ENCODE results near the gene SRPRB.
"Not testable (repeated sequence)": the region's sequence is repeated elsewhere in the genome, so short reads cannot be mapped to it uniquely, and the experiment has no call there.

The SRPRB gene

DNA sequence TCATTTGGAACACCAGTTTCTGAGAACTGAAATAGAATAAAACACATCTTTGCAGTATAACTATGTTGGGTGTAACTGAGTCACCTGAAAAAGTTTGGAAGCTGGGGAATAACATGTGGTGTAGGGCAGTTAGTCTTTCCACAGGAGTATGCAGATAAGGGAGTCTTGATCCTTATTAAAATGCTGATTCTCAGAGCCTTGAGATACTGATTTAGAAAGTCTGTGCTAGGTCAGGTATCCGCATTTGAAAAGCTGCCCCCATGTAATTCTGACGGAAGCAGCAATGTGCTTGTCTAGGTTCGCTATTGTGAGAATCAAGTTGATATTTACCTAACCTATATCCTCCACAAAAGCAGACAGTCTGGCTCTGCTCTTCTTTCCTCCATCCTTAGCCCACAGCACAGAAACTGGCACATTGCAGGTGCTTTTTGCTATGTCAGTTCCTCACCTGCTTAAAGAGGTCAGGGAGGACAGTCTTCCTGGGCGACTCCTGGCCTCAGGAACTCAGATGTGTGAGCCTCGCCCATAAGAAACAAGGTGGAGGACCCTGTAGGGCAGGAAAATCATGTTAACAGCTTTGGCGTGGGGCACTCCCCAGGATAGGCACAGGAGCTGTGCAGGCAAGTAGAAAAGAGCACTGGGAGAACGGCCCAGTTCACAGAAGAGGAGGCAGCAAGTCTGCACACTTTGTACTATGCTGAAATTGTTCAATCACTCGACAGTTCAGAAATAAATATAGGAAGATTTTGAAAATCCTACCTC, 27.6 kb upstream of the SRPRB start:
- DNase-seq (ENCODE audit: low read depth in 2 of 2), result no peak

- DNase-seq (ENCODE audit: low read depth in 2 of 2), result no peak
Observed at GRCh38 chr3:133779626-133780203, 25.9 kb upstream of the SRPRB start.

DNA sequence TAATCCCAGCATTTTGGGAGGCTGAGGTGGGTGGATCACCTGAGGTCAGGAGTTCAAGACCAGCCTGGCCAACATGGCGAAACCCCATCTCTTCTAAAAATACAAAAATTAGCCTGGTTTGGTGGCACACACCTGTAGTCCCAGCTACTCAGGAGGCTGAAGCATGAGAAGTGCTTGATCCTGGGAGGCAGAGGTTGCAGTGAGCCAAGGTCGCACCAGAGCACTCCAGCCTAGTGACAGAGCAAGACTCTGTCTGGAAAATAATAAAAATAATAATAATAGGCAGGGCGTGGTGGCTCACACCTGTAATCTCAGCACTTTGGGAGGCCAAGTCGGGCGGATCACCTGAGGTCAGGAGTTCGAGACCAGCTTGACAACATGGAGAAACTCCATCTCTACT, 24.9 kb upstream of the SRPRB start:
- DNase-seq (ENCODE audit: low read depth in 2 of 2), result not testable (repeated sequence)

- DNase-seq (ENCODE audit: low read depth in 2 of 2), result no peak
Observed at GRCh38 chr3:133781570-133781969, 24.0 kb upstream of the SRPRB start.

GRCh38 chr3:133782454-133782853, 23.2 kb upstream of the SRPRB start:
- no peak for DNase-seq (ENCODE audit: low read depth in 2 of 2)

- DNase-seq (ENCODE audit: low read depth in 2 of 2), result no peak
Observed at GRCh38 chr3:133783762-133784161, 21.9 kb upstream of the SRPRB start.

DNA sequence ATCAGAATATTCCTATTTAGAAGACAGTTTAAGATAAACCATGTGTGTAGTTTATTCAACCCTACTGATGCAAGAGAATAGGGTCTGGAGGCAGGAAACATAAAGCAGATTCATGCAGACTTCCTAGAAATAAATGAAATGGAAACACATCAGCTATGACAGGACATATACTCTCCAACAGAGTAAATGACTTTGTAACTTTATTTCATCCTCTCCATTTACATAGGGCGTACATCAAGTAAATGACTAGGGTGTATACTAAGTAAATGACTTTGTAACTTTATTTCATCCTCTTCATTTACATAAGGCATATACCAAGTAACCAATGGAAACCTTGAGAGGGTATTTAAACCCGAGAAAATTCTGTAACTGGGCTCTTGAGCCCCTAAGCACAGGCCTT, 17.6 kb upstream of the SRPRB start:
- DNase-seq (ENCODE audit: low read depth in 2 of 2), result no peak

GRCh38 chr3:133792171-133792763, 13.3 kb upstream of the SRPRB start:
- DNase-seq (ENCODE audit: low read depth in 2 of 2), result no peak

DNA sequence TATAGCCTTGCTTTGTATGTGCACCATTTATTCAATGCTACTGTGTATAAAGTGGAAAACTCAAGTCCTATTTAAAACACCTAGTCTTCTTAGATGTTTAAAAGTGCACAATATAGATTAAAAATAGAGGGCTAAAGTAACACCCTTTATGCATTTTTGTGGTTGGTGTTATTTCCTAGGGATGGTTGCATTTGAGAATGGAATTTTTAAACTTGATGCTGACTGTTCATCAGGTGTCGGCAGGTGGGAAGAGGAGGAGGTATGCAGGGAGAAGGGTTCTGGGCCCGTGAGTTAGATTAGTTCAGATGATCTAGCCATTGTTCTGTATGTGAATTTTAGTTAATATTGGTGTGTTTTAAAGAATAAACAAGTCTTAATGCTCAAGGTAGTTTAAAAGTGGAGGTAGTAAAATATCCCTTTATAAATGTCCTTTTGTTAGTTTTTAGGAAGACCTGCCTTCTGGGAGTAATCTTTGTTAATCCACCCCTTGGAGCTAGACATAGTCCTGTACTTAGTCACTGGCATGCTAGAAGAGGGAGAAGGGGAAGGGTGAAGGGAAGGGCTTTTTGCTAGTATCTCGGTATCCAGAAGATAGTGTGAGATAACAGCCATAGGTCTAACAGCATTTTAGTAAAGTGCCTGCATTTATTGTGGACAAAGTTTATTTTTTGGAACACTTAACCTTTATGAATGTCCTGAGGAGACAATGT, 8.1 kb upstream of the SRPRB start:
- no peak for DNase-seq (ENCODE audit: low read depth in 2 of 2)

- no peak for DNase-seq (ENCODE audit: low read depth in 2 of 2)
Observed at GRCh38 chr3:133799794-133800585, 5.6 kb upstream of the SRPRB start.

DNA sequence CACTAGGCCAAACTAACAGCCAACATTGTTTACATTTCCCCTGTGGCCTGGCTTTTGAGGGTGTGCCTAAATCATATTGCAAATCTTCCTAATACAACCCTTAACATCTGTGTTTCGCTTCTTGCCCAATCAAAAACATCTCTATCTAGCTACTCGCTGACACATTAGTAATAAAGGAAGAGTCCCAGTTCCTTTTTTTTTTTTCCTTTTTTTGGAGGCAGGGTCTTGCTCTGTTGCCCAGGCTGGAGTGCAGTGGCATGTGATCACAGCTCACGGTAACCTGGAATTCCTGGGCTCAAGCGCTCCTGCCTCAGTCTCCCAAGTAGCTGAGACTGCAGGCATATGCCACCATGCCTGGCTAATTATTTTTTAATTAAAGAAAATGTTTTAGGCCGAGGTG, 2.1 kb upstream of the SRPRB start:
- no peak for DNase-seq (ENCODE audit: low read depth in 2 of 2)

DNA sequence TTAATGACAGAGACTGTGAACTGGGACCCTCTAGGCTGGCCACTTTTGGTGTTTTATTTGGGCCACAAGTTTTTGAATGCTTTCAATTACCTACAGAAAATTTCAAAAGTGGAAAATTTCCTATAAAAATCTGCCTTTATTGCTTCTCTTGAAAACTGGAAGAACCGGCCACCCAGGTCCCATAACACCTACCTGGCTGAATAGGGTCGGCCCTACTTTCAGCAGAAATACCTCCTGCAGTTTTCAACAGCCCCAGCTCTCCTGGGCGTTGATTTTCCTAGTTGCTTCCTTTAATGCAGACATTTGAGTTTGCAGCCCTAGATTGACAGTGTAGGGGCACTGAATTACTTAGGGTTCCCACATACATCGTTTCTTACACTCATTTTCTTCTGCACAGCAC, 719 bp upstream of the SRPRB start:
- DNase-seq (ENCODE audit: low read depth in 2 of 2), result no peak

- DNase-seq (ENCODE audit: low read depth in 2 of 2), result no peak
Observed at GRCh38 chr3:133805384-133805701, 272 bp upstream of the SRPRB start.

DNA sequence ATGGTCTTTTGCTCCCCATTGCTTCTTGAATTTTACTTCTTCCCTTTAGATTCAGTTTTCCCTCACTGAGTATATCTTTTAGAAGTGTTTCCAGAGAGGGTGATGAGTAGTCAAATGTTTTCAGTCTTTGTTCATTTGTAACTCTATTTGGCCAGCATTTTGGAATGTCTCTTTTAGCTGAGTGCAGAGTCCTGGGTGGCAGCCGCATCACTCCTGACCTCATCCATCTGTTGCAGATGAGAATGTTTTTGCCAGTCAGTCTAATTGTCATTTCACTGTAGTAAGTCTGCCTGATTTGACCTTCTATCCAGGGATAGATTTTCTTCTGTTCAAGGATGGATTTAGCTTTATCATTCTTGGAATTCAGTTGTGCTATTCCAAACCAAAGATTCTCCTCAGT, 7.3 kb downstream of the SRPRB start:
- no peak for DNase-seq (ENCODE audit: low read depth in 2 of 2)

GRCh38 chr3:133815386-133815785, 9.8 kb downstream of the SRPRB start:
- DNase-seq (ENCODE audit: low read depth in 2 of 2), result no peak

- DNase-seq (ENCODE audit: low read depth in 2 of 2), result no peak
Observed at GRCh38 chr3:133820129-133820528, 14.5 kb downstream of the SRPRB start.

DNA sequence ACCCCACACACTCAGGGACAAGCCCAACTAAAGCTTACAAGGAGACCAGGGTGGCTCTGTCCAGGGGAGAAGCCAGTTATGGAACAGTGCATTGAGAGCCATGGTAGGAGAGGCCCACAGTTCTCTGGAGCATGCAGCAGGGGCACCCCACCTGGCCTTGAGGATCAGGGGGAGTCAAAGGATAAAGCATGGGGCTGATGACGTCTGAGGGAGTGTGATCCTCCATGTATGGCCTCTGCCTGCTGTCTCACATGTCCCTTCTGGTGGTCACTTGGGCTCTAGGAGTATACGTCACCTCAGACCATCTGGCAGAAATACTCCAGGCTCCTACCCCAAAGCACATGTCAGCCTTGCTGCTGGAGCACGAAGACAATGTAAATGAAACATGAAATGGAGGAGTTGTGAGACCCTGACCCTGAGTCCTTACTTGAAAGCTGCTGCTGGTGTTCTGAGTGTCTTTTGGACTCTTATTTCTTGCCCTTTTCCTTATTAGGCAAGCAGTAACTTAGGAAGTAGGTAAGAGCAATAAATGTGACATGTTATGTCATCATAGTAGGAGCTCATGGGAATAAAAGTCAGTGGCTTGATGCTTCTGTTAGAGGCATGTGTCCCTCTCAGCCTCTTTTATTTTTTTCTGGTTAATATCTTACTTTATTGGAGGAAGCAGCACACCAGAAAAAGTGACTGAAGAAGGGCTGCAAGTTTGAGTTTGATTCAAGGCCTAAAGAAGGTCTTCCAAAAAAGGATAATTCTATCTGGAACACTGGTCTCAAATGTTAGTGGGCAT, 15.5 kb downstream of the SRPRB start:
- no peak for DNase-seq (ENCODE audit: low read depth in 2 of 2)

DNA sequence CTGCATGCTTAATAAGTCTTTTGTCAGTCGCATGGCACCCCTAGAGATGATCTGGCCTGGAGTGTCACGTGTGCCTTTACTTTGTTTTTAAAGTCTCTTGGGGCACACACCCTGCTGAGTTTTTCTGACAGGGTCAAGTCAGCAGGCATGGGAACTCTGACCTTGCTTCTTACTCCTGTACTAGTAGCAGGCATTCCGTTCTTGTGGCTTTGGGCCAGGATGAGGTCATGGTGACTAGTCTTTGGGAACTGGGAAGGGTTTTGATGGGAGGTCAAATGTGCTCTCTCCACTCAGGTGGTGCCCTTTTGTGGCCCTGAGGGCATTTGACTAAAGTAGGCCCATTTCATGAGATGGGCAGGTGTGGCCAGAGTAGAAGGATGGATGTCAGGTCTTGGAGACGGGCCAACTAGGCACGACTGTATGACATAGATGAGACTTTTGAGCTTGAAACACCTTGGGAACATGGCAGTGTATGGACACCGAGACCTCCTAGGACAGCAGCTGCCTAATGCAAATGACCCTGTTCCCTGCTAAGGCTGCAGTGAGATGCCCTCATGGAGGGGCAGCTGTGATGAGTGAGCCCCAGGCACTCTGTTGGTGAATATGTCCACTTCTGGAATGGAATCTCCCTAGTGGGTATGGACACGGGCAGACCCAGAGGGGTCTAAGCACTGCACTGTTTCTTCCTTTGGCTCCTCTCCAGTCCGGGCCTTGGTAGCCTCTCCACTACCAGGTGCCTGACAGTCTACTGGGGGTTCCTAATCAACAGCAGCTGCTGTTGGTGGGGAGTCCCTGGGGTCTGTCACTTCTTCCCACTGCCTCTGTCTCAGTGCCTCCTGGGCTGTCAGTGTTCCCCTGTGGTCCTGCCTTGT, 16.4 kb downstream of the SRPRB start:
- DNase-seq (ENCODE audit: low read depth in 2 of 2), result no peak

- no peak for DNase-seq (ENCODE audit: low read depth in 2 of 2)
Observed at GRCh38 chr3:133824961-133825485, 19.4 kb downstream of the SRPRB start.
